Measurements from ENCODE around the gene IQCE.

Gene IQCE

DNA sequence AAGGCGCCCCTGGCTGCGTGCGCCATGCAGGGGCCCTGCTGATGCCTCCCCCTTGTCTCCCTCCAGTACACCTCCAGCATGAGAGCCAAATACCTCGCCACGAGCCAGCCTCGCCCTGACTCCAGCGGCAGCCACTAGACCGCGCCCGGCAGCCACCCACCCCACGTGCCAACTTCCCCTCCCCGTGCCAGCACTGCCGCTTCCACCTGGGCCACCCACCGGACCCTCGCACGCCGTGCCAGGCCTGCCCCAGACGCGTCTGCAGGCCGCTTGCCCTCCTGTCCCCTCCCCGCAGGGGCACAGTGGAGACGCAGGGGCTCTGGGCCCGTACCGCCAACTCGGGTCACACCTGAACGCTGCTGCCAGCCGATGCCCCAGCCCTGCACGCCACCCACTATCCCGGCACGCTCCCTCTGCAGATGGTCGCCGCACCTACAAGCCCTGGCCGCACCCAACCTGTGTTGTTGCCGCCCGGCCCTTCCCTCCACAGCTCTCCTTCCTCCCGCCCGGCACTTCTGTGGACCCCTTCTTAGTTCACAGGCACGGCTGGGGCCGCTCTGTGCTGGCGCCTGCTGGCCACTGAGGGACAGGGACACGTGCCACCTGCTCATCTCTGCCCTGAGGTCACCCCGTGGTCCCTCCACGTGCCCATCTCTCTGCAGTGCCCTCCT is 103.0 kb downstream of the IQCE start:
- Mint-ChIP-seq H3K27ac (ENCODE audit: low read depth) (no peak overlapping the region), H3K9me3 (no peaks in the 10 kb centered on the region), H3K4me1 (no peaks in the 10 kb centered on the region), H3K36me3 (ENCODE audit: insufficient read depth) (peaks cover 1% of the 10 kb centered on the region), H3K27me3 (no peaks in the 10 kb centered on the region), H3K4me3 (no peak overlapping the region)
- DNase-seq (ENCODE audit: low spot score in 2 of 2): no peak
- ATAC-seq (replicated peaks; ENCODE audit: extremely low read depth, poor library complexity, severe bottlenecking): no peak

DNA sequence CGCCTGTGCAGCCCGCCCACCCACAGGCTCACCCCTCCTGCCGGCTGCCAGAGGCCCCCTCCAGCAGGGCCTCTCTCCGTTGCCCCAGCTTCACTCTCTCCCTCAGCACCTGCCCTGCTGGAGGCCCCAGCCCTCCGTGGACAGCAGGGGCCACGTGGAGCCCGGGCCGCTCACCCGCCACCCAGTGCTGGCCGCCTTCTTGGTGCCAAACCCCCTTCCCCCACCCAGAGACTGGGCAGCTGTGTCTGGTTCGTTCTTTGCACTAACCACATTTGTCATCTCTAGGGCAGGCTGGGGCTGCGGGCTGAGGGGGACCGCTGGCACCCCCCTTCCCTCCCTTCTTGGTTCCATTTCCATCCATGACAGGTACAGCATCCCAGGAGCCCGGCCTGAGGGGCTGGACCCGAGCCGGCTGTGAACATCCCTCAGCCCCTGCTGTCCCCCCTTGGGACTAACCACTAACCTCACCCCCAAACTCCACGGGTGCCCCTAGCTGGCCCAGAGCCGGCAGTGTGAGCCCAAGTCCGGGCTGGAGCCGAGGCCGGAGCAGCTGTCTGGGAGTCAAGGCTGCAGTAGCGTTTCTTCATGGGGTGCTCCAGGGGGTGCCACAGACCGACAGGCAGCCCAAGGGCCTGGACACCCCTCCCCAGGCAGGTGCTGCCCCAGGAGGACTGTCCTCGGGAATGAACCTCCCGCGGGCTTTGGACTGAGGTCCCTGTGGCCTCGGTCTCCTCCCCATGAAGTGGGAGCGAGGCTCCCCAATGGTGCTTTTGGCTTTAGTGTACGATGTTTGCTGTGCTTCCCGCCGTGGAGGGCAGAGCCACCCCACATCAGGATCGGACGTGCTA is 103.7 kb downstream of the IQCE start:
- DNase-seq (ENCODE audit: low spot score in 2 of 2) (no peak), ATAC-seq (replicated peaks; ENCODE audit: extremely low read depth, poor library complexity, severe bottlenecking) (no peak)
- peaks cover under 1% of the 10 kb centered on the region for H3K4me1 Mint-ChIP-seq

DNA sequence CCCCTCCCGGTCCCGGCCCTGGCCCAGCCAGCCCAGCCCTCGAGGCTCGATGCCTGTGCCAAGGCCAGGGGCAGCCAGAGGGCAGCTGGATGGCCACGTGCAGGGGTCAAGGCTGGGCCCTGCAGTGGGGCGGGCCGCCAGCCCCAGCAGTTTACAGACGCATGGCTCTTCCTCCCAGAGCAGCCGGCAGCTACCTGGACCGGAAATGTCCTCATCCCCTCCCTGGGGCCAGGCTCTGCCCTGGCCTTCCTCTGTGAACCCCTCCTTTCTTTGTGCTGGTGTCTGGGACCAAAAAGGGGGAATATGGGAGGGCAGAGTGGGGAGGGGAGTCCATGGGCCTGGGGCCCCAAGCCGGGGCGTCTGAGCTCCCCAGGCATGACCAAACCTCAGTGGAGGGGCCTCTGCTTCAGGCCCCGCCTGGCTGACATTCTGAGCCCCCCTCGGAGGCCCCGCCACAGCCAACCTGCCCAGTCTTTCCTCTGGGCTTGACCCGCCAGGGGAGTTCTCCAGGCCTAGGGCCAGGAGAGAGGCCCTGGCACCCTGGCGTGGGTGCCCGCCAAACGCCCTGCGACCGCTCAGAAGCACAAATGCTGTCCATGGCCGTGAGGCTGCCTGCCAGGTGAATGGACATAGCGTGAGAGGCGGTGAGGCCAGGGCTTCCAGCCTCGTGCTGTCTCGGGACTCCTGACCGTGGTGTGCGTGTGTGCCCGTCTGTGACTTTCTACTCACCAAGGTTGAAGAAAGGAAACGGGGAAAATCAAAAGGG is 104.5 kb downstream of the IQCE start:
- DNase-seq (ENCODE audit: low spot score in 2 of 2) (no peak), ATAC-seq (replicated peaks; ENCODE audit: extremely low read depth, poor library complexity, severe bottlenecking) (no peak)
- Mint-ChIP-seq H3K36me3 (ENCODE audit: insufficient read depth) (no peaks in the 10 kb centered on the region), H3K4me1 (peaks cover 7% of the 10 kb centered on the region), H3K27me3 (peaks cover 16% of the 10 kb centered on the region), H3K4me3 (no peak overlapping the region), H3K9me3 (no peaks in the 10 kb centered on the region), H3K27ac (ENCODE audit: low read depth) (no peak overlapping the region)

More for the DNA sequence above, 103.7 kb downstream of the IQCE start:
- Mint-ChIP-seq H3K9me3 (no peaks in the 10 kb centered on the region), H3K27me3 (peaks cover 8% of the 10 kb centered on the region), H3K4me3 (no peak overlapping the region), H3K36me3 (ENCODE audit: insufficient read depth) (no peaks in the 10 kb centered on the region), H3K27ac (ENCODE audit: low read depth) (no peak overlapping the region)

DNA sequence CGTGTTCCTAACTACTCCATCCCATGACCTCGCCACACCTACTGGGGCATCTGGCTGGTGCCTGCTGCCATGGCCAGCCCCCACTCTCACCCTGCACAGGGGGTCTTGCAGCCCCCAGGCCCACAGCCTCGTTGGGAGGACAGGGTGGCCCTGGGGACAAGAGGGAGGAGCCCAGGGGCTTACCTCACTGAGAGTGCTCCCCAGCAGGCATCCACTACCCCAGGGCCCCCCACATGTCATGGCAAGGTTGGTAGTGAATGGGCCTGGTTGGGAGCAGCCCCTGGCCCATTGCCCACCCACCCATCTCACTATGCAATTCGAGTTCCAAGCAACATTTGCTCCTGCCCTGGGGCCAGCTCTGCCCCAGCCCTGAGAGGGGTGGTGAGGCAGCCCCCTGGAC is 105.2 kb downstream of the IQCE start:
- ATAC-seq (replicated peaks; ENCODE audit: extremely low read depth, poor library complexity, severe bottlenecking): no peak
- H3K27ac Mint-ChIP-seq (ENCODE audit: low read depth): no peak overlapping the region

More for the DNA sequence above, 105.2 kb downstream of the IQCE start:
- Mint-ChIP-seq H3K9me3 (no peaks in the 10 kb centered on the region), H3K4me1 (peaks cover 7% of the 10 kb centered on the region), H3K4me3 (no peak overlapping the region), H3K27me3 (peaks cover 19% of the 10 kb centered on the region), H3K36me3 (ENCODE audit: insufficient read depth) (no peaks in the 10 kb centered on the region)
- no peak for DNase-seq (ENCODE audit: low spot score in 2 of 2)

Measured in central memory CD8-positive, alpha-beta T cell (primary cell).